Neural cell (in vitro differentiated cells): ENCODE results near the gene MLX.
"Not testable (repeated sequence)": the region's sequence is repeated elsewhere in the genome, so short reads cannot be mapped to it uniquely, and the experiment has no call there.

Experiments
- CTCF ChIP-seq: fragments of 450-650 bp; IDR thresholded peaks from 2 replicates; pipeline ENCODE4 v1.5.1; 2014; ENCODE audit warnings: antibody characterized with exemption, mild to moderate bottlenecking, moderate library complexity; ENCODE audit not compliant: poor library complexity, severe bottlenecking
- EP300 ChIP-seq: fragments of 450-650 bp; conservative IDR thresholded peaks from 2 replicates; pipeline ENCODE4 v1.6.1; 2014; ENCODE audit warnings: antibody characterized with exemption, mild to moderate bottlenecking, moderate library complexity; ENCODE audit not compliant: poor library complexity, severe bottlenecking
- EZH2 ChIP-seq: fragments of 200-600, 300-800 bp; shearing (Covaris generic), sonication (generic); IDR thresholded peaks from 2 replicates; pipeline ENCODE4 v1.6.1; 2014; ENCODE audit warnings: antibody characterized with exemption, low read length, borderline replicate concordance, mild to moderate bottlenecking; ENCODE audit not compliant: insufficient read depth, poor library complexity, severe bottlenecking
- POLR2AphosphoS5 ChIP-seq: IDR thresholded peaks from 2 replicates; pipeline ENCODE4 v1.6.1; 2012
- RAD21 ChIP-seq: fragments of 450-650 bp; conservative IDR thresholded peaks from 2 replicates; pipeline ENCODE4 v1.6.1; 2014; ENCODE audit warnings: antibody characterized with exemption, mild to moderate bottlenecking, moderate library complexity
- REST ChIP-seq: IDR thresholded peaks from 2 replicates; pipeline ENCODE4 v1.6.1; 2012; ENCODE audit warnings: borderline replicate concordance
- TAF1 ChIP-seq: IDR thresholded peaks from 2 replicates; pipeline ENCODE4 v1.6.1; 2012; ENCODE audit warnings: low read depth

GRCh38 chr17:42555961-42556617 is 10.8 kb upstream of the MLX start:
- not testable (repeated sequence) for TF ChIP-seq TAF1, CTCF, POLR2AphosphoS5, EZH2, EP300, REST, RAD21
